Thymus (tissue), 11 donors: ENCODE results near the gene GDF11. TPM values are rescaled to one million over a fixed set of nuclear protein-coding genes. Genes with fewer than 3 reads are reported as not detected.

ENCODE experiments used
- DNase-seq, 9 donors: peaks; one replicate each; pipeline ENCODE4 v3.0.0-alpha.2; 2013; ENCODE audit warnings: low spot score in 9 of 9, low read depth in 6 of 9, missing footprints in 1 of 9
- H3K27ac ChIP-seq, 2 donors: one replicate each; pipeline ENCODE4 v1.5.1; 2013; ENCODE audit warnings: control low read depth in 1 of 2, low read depth in 1 of 2, low read length in 1 of 2, mild to moderate bottlenecking in 1 of 2, moderate library complexity in 1 of 2
- H3K27me3 ChIP-seq, 2 donors: one replicate each; pipeline ENCODE4 v1.5.1; 2013; ENCODE audit warnings: low read length in 1 of 2; ENCODE audit not compliant: control insufficient read depth in 2 of 2, insufficient read depth in 1 of 2
- H3K36me3 ChIP-seq, 2 donors: one replicate each; pipeline ENCODE4 v1.5.1; 2013; ENCODE audit warnings: low read length in 1 of 2, mild to moderate bottlenecking in 1 of 2, moderate library complexity in 1 of 2; ENCODE audit not compliant: control insufficient read depth in 2 of 2, insufficient read depth in 2 of 2
- H3K4me1 ChIP-seq, 2 donors: one replicate each; pipeline ENCODE4 v1.5.1; 2013; ENCODE audit warnings: low read length in 2 of 2; ENCODE audit not compliant: control insufficient read depth in 2 of 2, insufficient read depth in 2 of 2
- H3K4me3 ChIP-seq, 2 donors: one replicate each; pipeline ENCODE4 v1.5.1; 2013; ENCODE audit warnings: low read length in 2 of 2, control low read depth in 1 of 2, mild to moderate bottlenecking in 1 of 2
- H3K9me3 ChIP-seq, 2 donors: one replicate each; pipeline ENCODE4 v1.5.1; 2013; ENCODE audit warnings: low read length in 1 of 2, mild to moderate bottlenecking in 1 of 2; ENCODE audit not compliant: control insufficient read depth in 2 of 2, insufficient read depth in 1 of 2
- whole genome bisulfite sequencing: extraction: QIAGEN DNeasy Blood & Tissue Kit; methylation state at CpG from one replicate; pipeline ENCODE4 v1.1.7; 2013; 5-methylcytosine and 5-hydroxymethylcytosine counted together
- polyA plus RNA-seq: library from polyadenylated mRNA; stranded (reverse); fragments of 200-250 nt; gene quantifications from one replicate; pipeline ENCODE4 v1.2.3, GENCODE V29; 2013
- total RNA-seq: library from RNA; stranded (reverse); fragments of 120-200 nt; gene quantifications from one replicate; pipeline ENCODE4 v1.2.4, GENCODE V29; 2013
- donor health status: healthy.

Gene GDF11
- total and polyA plus RNA-seq, 2 donors, result 1.9 to 2.8 TPM

GRCh38 chr12:55743406-55744339 is 751 bp downstream of the GDF11 start:
- peaks cover 18 to 43% of the 10 kb centered on the region in 2 donors for H3K4me1 ChIP-seq
- peak overlapping the region; percentile 77 to 87 for H3K4me3 ChIP-seq
- peak overlapping the region; percentile 53 to 64 for H3K27ac ChIP-seq
- WGBS, result under 1% methylated on average over 73 of the region's 73 CpGs
- no peaks in the 10 kb centered on the region for H3K27me3 ChIP-seq
- peak in 3 of 9 donors; percentile 41 to 71 (median 52) for DNase-seq
- H3K36me3 ChIP-seq, result peaks cover 3 to 11% of the 10 kb centered on the region in 2 donors
- no peaks in the 10 kb centered on the region for H3K9me3 ChIP-seq

GRCh38 chr12:55744340-55745030 is 1.6 kb downstream of the GDF11 start:
- no peaks in the 10 kb centered on the region for H3K9me3 ChIP-seq
- 9% methylated on average over 11 of the region's 11 CpGs for WGBS
- H3K27ac ChIP-seq, result no peak overlapping the region
- DNase-seq, result peak in 1 of 9 donors; percentile 23
- peaks cover 11 to 20% of the 10 kb centered on the region in 2 donors for H3K36me3 ChIP-seq
- peaks cover 18 to 42% of the 10 kb centered on the region in 2 donors for H3K4me1 ChIP-seq
- H3K4me3 ChIP-seq, result peak overlapping the region; percentile 77 to 87
- H3K27me3 ChIP-seq, result no peaks in the 10 kb centered on the region

GRCh38 chr12:55745361-55746173 is 2.6 kb downstream of the GDF11 start:
- 48% methylated on average over 13 of the region's 13 CpGs for WGBS
- Histone ChIP-seq H3K36me3 (peaks cover 17 to 27% of the 10 kb centered on the region in 2 donors), H3K27me3 (no peaks in the 10 kb centered on the region), H3K4me3 (peak overlapping the region; percentile 6 to 14), H3K27ac (peak overlapping the region in 1 of 2 donors; percentile 26), H3K9me3 (no peaks in the 10 kb centered on the region), H3K4me1 (peaks cover 18 to 46% of the 10 kb centered on the region in 2 donors)
- DNase-seq, result peak in 1 of 9 donors; percentile 35

- no peak for DNase-seq
- no peak overlapping the region for H3K4me3 ChIP-seq
- H3K4me1 ChIP-seq, result peaks cover 18 to 48% of the 10 kb centered on the region in 2 donors
- 77% methylated on average over 3 of the region's 3 CpGs for WGBS
- H3K27ac ChIP-seq, result no peak overlapping the region
- H3K36me3 ChIP-seq, result peaks cover 22 to 35% of the 10 kb centered on the region in 2 donors
- H3K9me3 ChIP-seq, result no peaks in the 10 kb centered on the region
- H3K27me3 ChIP-seq, result no peaks in the 10 kb centered on the region
Measured at GRCh38 chr12:55746174-55746912, 3.4 kb downstream of the GDF11 start.

GRCh38 chr12:55746913-55747231 is 4.0 kb downstream of the GDF11 start:
- H3K4me3 ChIP-seq, result no peak overlapping the region
- peaks cover 27 to 40% of the 10 kb centered on the region in 2 donors for H3K36me3 ChIP-seq
- H3K4me1 ChIP-seq, result peaks cover 18 to 44% of the 10 kb centered on the region in 2 donors
- H3K27me3 ChIP-seq, result no peaks in the 10 kb centered on the region
- no peak for DNase-seq
- no peaks in the 10 kb centered on the region for H3K9me3 ChIP-seq
- H3K27ac ChIP-seq, result no peak overlapping the region

GRCh38 chr12:55748230-55748993 is 5.5 kb downstream of the GDF11 start:
- peaks cover 16 to 34% of the 10 kb centered on the region in 2 donors for H3K4me1 ChIP-seq
- H3K36me3 ChIP-seq, result peaks cover 42 to 56% of the 10 kb centered on the region in 2 donors
- WGBS, result 96% methylated on average over 18 of the region's 18 CpGs
- no peak overlapping the region for H3K27ac ChIP-seq
- no peak for DNase-seq
- H3K27me3 ChIP-seq, result no peaks in the 10 kb centered on the region
- H3K4me3 ChIP-seq, result no peak overlapping the region
- H3K9me3 ChIP-seq, result no peaks in the 10 kb centered on the region

- no peak overlapping the region for H3K27ac ChIP-seq
- peaks cover 0 to 1% of the 10 kb centered on the region in 2 donors for H3K9me3 ChIP-seq
- H3K27me3 ChIP-seq, result no peaks in the 10 kb centered on the region
- H3K4me3 ChIP-seq, result no peak overlapping the region
- peaks cover 0 to 6% of the 10 kb centered on the region in 2 donors for H3K4me1 ChIP-seq
- 95% methylated on average over 2 of the region's 2 CpGs for WGBS
- peaks cover 80 to 92% of the 10 kb centered on the region in 2 donors for H3K36me3 ChIP-seq
- no peak for DNase-seq
Measured at GRCh38 chr12:55755246-55755645, 12.3 kb downstream of the GDF11 start.

- no peaks in the 10 kb centered on the region for H3K27me3 ChIP-seq
- H3K4me3 ChIP-seq, result no peak overlapping the region
- H3K4me1 ChIP-seq, result no peaks in the 10 kb centered on the region
- DNase-seq, result no peak
- peaks cover 0 to 1% of the 10 kb centered on the region in 2 donors for H3K9me3 ChIP-seq
- 76% methylated on average over 2 of the region's 2 CpGs for WGBS
- no peak overlapping the region for H3K27ac ChIP-seq
- peaks cover 69 to 86% of the 10 kb centered on the region in 2 donors for H3K36me3 ChIP-seq
Measured at GRCh38 chr12:55757701-55758100, 14.8 kb downstream of the GDF11 start.
